ENCODE data around the gene SLC17A3.

The SLC17A3 gene

DNA sequence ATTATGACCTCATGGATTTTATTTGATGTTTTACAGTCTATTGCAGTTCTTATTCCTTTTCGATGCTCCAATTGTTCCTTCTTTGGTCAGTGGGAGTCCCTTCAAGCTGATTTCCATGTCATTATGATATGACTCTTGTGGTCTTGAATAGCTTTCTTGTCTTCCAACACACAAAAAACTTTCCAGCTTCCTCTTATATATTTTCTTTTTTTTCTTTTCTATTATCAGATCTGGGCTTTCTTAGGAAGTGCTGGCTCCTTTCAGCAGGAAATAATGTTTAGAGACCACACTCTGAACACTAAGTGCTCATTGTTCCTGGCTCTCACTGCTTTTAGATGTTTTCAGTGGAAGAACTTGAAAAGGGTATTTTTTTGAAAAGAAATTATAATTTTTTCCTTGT is 39.1 kb downstream of the SLC17A3 start:
- H3K9ac ChIP-seq (ENCODE audit: low read length): no peak overlapping the region
- no peak overlapping the region for H3K4me2 ChIP-seq (ENCODE audit: low read depth, low read length)
- no peaks in the 10 kb centered on the region for H3K9me2 ChIP-seq (replicated peaks; ENCODE audit: insufficient read depth, low read length)
- H3K79me2 ChIP-seq (ENCODE audit: low read length): no peaks in the 10 kb centered on the region
- H3K4me1 ChIP-seq (ENCODE audit: low read length): no peaks in the 10 kb centered on the region
- H3K36me3 ChIP-seq (replicated peaks; ENCODE audit: insufficient read depth, low read length): no peaks in the 10 kb centered on the region
- no peaks in the 10 kb centered on the region for H3F3A ChIP-seq (ENCODE audit: insufficient read depth, low read length)
- H2AFZ ChIP-seq (ENCODE audit: low read length): no peak overlapping the region
- no peak for DNase-seq
- no peaks in the 10 kb centered on the region for H4K20me1 ChIP-seq (ENCODE audit: insufficient read depth, low read length)
- TF ChIP-seq EZH2phosphoT487 (IDR thresholded peaks at IDR 0.05; ENCODE audit: low read length): no peak
- TF ChIP-seq EZH2 (optimal IDR thresholded peaks at IDR 0.05; ENCODE audit: low read depth, low read length): no peak
- no peak for TF ChIP-seq CTCF (IDR thresholded peaks at IDR 0.05; ENCODE audit: low read length)
- H3K4me3 ChIP-seq (ENCODE audit: low read length): no peak overlapping the region
- no peak overlapping the region for H3K27ac ChIP-seq (ENCODE audit: low read length)
- H3K9me3 ChIP-seq (replicated peaks; ENCODE audit: insufficient read depth, low read length): no peaks in the 10 kb centered on the region
- H3K27me3 ChIP-seq (replicated peaks; ENCODE audit: insufficient read depth, low read length): no peaks in the 10 kb centered on the region

- H3K36me3 ChIP-seq (replicated peaks; ENCODE audit: insufficient read depth, low read length): no peaks in the 10 kb centered on the region
- no peak overlapping the region for H3K9ac ChIP-seq (ENCODE audit: low read length)
- no peak overlapping the region for H3K4me3 ChIP-seq (ENCODE audit: low read length)
- no peaks in the 10 kb centered on the region for H3K79me2 ChIP-seq (ENCODE audit: low read length)
- H3K9me2 ChIP-seq (replicated peaks; ENCODE audit: insufficient read depth, low read length): no peaks in the 10 kb centered on the region
- no peak overlapping the region for H2AFZ ChIP-seq (ENCODE audit: low read length)
- H3K4me2 ChIP-seq (ENCODE audit: low read depth, low read length): no peak overlapping the region
- no peaks in the 10 kb centered on the region for H4K20me1 ChIP-seq (ENCODE audit: insufficient read depth, low read length)
- H3K4me1 ChIP-seq (ENCODE audit: low read length): no peaks in the 10 kb centered on the region
- no peak for DNase-seq
- TF ChIP-seq CTCF (IDR thresholded peaks at IDR 0.05; ENCODE audit: low read length): no peak
- TF ChIP-seq EZH2 (optimal IDR thresholded peaks at IDR 0.05; ENCODE audit: low read depth, low read length): no peak
- no peak for TF ChIP-seq EZH2phosphoT487 (IDR thresholded peaks at IDR 0.05; ENCODE audit: low read length)
- no peaks in the 10 kb centered on the region for H3K27me3 ChIP-seq (replicated peaks; ENCODE audit: insufficient read depth, low read length)
- no peak overlapping the region for H3K27ac ChIP-seq (ENCODE audit: low read length)
- no peaks in the 10 kb centered on the region for H3K9me3 ChIP-seq (replicated peaks; ENCODE audit: insufficient read depth, low read length)
- H3F3A ChIP-seq (ENCODE audit: insufficient read depth, low read length): no peaks in the 10 kb centered on the region
These were observed 40.9 kb downstream of the SLC17A3 start for GRCh38 chr6:25833136-25833535.

GRCh38 chr6:25832670-25833069 is 41.4 kb downstream of the SLC17A3 start:
- no peak overlapping the region for H3K27ac ChIP-seq (ENCODE audit: low read length)
- TF ChIP-seq EZH2 (optimal IDR thresholded peaks at IDR 0.05; ENCODE audit: low read depth, low read length) (no peak), CTCF (IDR thresholded peaks at IDR 0.05; ENCODE audit: low read length) (no peak), EZH2phosphoT487 (IDR thresholded peaks at IDR 0.05; ENCODE audit: low read length) (no peak)
- H3K9ac ChIP-seq (ENCODE audit: low read length): no peak overlapping the region
- no peak overlapping the region for H3K4me2 ChIP-seq (ENCODE audit: low read depth, low read length)
- H3K4me1 ChIP-seq (ENCODE audit: low read length): no peaks in the 10 kb centered on the region
- no peaks in the 10 kb centered on the region for H3K9me3 ChIP-seq (replicated peaks; ENCODE audit: insufficient read depth, low read length)
- no peak overlapping the region for H2AFZ ChIP-seq (ENCODE audit: low read length)
- no peaks in the 10 kb centered on the region for H4K20me1 ChIP-seq (ENCODE audit: insufficient read depth, low read length)
- no peaks in the 10 kb centered on the region for H3K9me2 ChIP-seq (replicated peaks; ENCODE audit: insufficient read depth, low read length)
- H3K27me3 ChIP-seq (replicated peaks; ENCODE audit: insufficient read depth, low read length): no peaks in the 10 kb centered on the region
- no peak overlapping the region for H3K4me3 ChIP-seq (ENCODE audit: low read length)
- H3K36me3 ChIP-seq (replicated peaks; ENCODE audit: insufficient read depth, low read length): no peaks in the 10 kb centered on the region
- DNase-seq: no peak
- no peaks in the 10 kb centered on the region for H3F3A ChIP-seq (ENCODE audit: insufficient read depth, low read length)
- no peaks in the 10 kb centered on the region for H3K79me2 ChIP-seq (ENCODE audit: low read length)

All from MM.1S (cell line).